A549 (cell line): ENCODE measurements around the gene MLKL.

Experiments
- BHLHE40 ChIP-seq: IDR thresholded peaks from 2 replicates; pipeline ENCODE4 v1.6.1; 2012; ENCODE audit warnings: low read depth, low read length, inconsistent platforms
- CEBPB ChIP-seq, 2 experiments: fragments of >200 bp in 1 of 2; sonication (Bioruptor Twin) in 1 of 2; formaldehyde crosslinking in 1 of 2; IDR thresholded peaks; 2 replicates each; pipeline ENCODE4 v1.6.1; 2012 to 2016
- KDM1A ChIP-seq: fragments of 200-600 bp; sonication (generic); IDR thresholded peaks from 2 replicates; pipeline ENCODE4 v1.6.1; 2016; ENCODE audit warnings: low read depth, mild to moderate bottlenecking
- MAFK ChIP-seq: fragments of 450-650 bp; IDR thresholded peaks from 2 replicates; pipeline ENCODE4 v1.6.1; 2014; ENCODE audit not compliant: partially characterized antibody
- POLR2A ChIP-seq: IDR thresholded peaks from 2 replicates; pipeline ENCODE4 v1.6.1; 2012; ENCODE audit warnings: mild to moderate bottlenecking, low read length
- POLR2AphosphoS2 ChIP-seq: conservative IDR thresholded peaks from 2 replicates; pipeline ENCODE4 v1.6.1; 2012; ENCODE audit warnings: low read length, improper control_type of control experiment, inconsistent platforms
- TF ChIP-seq, protein P1 (sequence below): IDR thresholded peaks from 2 replicates; pipeline ENCODE4 v1.6.1; 2012; ENCODE audit warnings: low read depth, borderline replicate concordance
- TF ChIP-seq, protein P2 (sequence below): fragments of >200 bp; sonication (Bioruptor Twin); formaldehyde crosslinking; IDR thresholded peaks from 3 replicates; pipeline ENCODE4 v1.5.1; 2016

DNA sequence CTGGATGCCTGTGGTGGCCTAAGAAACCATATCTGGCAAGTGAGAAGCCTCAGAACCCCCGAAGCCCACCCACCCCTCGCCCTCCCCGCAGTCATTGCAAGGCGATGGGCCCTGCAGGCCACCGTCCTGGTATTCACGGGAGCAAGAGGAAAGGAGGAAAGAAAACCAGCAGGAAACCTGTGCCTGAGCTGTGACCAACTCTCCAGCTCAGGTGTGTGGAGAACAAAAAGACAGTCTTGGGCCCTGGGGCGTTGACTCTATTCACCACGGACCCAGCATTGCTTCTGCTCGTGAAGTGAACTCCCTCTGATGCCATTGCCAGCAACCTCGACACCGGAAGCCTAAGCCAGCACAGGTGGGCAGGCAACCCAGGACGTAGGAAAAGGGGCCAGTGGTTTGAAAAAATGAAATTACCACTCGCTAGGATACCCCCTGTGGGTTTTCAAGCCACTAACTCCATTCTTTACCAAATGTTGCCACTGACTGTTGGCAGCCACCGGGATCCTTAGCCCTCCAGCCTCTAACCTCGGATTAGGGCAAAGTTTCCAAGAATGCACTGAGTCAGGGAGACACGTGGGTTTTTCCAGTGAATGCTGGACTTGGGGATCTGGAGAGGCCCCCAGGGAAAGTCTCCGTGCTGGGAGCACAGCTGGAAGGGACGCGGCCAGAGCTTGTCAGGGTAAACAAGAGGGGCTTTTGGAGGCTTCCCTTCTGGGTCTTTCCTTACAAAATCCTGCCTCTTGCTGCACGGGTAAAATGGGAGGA lies 48.8 kb upstream of the MLKL start:
- TF ChIP-seq POLR2A: no peak
- TF ChIP-seq KDM1A: no peak
- TF ChIP-seq CEBPB (IDR thresholded peaks at IDR 0.05): no peak
- no peak for TF ChIP-seq POLR2AphosphoS2
- no peak for TF ChIP-seq BHLHE40
- TF ChIP-seq, protein P1, sequence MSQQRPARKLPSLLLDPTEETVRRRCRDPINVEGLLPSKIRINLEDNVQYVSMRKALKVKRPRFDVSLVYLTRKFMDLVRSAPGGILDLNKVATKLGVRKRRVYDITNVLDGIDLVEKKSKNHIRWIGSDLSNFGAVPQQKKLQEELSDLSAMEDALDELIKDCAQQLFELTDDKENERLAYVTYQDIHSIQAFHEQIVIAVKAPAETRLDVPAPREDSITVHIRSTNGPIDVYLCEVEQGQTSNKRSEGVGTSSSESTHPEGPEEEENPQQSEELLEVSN: no peak
- TF ChIP-seq, protein P2, sequence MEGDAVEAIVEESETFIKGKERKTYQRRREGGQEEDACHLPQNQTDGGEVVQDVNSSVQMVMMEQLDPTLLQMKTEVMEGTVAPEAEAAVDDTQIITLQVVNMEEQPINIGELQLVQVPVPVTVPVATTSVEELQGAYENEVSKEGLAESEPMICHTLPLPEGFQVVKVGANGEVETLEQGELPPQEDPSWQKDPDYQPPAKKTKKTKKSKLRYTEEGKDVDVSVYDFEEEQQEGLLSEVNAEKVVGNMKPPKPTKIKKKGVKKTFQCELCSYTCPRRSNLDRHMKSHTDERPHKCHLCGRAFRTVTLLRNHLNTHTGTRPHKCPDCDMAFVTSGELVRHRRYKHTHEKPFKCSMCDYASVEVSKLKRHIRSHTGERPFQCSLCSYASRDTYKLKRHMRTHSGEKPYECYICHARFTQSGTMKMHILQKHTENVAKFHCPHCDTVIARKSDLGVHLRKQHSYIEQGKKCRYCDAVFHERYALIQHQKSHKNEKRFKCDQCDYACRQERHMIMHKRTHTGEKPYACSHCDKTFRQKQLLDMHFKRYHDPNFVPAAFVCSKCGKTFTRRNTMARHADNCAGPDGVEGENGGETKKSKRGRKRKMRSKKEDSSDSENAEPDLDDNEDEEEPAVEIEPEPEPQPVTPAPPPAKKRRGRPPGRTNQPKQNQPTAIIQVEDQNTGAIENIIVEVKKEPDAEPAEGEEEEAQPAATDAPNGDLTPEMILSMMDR: no peak
- no peak for TF ChIP-seq MAFK
